HG02610 (cell line): ENCODE measurements around the gene FRMPD4.

Experiments
- ATAC-seq: cut with Tn5 transposase; IDR thresholded peaks from one replicate; pipeline ENCODE4 v1.9.1; 2021; ENCODE audit warnings: mild to moderate bottlenecking, moderate library complexity; ENCODE audit not compliant: unreplicated experiment

Gene FRMPD4

DNA sequence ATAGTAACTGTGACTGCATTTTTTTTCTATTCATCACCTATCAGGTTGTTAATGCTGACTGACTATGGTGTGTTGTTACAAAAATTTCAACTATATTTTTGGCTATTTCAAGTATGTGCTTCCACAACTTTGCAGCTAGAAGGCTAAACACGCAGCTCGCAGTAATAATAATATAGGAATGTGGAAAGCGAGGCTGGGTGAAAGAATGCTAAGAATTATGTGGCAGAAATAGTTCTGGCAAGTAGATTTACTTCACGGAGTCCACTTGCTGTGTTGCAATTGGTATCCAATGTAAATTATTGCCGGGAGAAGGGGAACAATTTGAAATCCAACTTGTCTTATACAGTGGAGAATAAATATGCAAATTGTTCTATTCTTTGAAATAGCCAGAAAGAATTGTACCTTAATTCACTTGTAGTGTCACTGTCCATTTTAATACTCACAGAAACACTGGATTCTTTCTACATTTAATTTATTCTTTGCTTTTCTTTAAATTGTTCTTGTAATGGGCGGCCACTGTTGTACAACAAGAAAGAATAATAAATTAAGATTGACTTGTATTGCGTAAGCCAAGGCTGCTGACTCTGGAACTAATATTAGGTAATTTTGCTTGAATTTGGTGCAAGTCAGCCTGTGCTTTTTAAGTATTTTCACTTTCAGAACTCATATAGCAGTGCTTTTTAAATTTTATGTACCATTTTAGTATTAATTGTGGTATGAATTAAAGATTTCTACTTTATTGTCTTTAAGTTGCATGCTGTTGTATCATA is 154.9 kb downstream of the FRMPD4 start:
- no peak for ATAC-seq

- ATAC-seq, result no peak
Measured at GRCh38 chrX:12297353-12297752, 159.1 kb downstream of the FRMPD4 start.

DNA sequence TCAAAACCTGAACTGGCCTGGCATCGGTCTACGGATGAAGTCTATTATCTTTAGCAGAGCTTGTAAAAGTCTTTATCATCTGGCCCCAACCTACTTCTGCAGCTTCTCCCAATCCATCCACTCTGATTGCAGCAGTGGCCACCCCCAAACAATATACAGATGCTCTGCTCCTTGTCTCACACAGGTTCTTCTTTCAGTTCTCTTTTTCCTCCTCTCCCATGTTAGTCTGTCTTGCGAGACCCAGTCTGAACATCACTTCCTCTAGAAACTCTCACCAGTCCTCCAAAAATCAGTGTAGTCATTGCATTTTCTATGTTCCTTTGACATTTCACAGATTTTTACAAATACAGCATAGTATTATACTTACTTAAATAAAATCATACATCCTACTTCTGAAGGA is 163.0 kb downstream of the FRMPD4 start:
- ATAC-seq, result no peak

GRCh38 chrX:12304261-12304660 is 166.0 kb downstream of the FRMPD4 start:
- no peak for ATAC-seq

DNA sequence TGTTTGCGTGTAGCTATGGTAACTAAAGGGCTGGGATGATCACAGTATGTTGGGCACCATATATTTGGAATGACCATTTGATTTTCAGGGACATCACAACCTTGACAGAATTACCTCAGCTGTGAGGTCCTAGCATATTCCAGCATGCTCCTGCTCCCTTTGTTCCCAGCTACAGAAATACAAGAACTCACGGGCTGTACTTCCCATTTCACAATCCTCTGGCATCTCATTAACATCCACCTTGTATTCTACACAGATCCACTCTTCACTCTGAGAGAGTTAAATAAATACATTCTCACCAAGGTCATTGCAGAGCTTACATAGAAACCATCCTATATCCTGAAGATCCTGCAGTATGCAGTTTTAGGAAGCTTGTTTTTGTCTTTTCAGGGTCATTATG is 169.7 kb downstream of the FRMPD4 start:
- ATAC-seq, result no peak

GRCh38 chrX:12308420-12308819 is 170.1 kb downstream of the FRMPD4 start:
- ATAC-seq, result no peak

GRCh38 chrX:12309040-12309743 is 170.9 kb downstream of the FRMPD4 start:
- ATAC-seq, result no peak

- no peak for ATAC-seq
Measured at GRCh38 chrX:12309744-12310076, 171.4 kb downstream of the FRMPD4 start.

- ATAC-seq, result no peak
Measured at GRCh38 chrX:12314651-12315050, 176.4 kb downstream of the FRMPD4 start.

DNA sequence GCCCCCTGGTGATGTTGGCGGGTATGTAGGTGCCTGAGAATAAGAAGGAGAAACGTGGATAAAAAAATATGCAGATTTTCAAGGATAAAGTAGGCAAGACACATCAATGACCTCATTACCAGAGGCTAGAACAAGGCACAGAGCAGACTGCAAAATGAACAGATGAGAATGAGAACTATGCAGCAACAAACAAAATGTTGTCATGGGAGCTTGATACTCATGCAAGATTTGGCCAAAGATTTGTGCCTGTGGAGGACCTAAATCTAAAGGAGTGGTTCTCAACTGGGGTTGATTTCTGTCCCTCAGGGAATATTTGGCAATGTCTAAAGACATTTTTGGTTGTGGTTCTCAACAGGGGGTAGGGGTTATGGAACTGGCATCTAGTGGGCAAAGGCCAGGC is 177.3 kb downstream of the FRMPD4 start:
- ATAC-seq, result no peak

DNA sequence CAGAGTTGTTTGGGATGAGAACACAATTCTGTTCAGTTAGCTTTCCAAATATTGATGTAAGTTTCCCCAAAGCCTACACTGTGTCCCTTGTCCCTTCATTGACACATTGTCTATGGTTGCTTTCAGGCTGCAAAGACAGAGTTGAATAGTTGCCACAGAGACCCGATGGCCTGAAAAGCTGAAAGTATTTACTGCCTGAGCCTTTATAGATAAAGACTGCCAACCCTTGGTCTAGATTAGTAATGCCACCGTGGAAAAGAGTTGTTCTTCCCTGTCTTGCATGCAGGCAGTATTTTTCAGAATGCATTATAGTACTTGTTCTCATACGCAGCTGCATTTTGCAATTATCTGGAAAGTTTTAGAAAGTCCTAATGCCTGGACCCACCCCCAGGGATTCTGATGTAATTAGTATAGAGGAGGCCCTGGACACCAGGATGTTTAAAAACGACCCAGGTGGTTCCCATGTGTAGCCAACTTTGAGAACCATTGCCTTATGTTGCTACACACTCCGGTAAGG is 180.8 kb downstream of the FRMPD4 start:
- ATAC-seq, result no peak

DNA sequence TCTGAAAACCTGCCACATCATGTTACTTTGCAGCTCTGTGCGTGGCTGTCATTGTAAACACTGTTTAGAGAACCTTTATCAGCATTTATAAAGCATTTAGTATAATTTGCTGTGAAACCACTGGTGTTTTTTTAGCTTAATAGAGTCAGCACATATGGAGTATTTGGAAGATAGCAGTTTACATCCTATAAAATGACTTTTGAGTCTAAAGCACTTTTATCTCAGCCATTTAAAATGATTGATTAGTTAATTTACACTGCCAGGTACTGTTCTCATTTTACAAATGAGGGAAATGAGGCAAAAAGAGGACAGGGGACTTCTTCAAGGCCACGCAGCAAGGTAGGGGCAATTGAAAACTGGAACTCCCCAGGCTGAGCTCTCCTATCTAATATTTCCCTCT is 181.7 kb downstream of the FRMPD4 start:
- no peak for ATAC-seq

DNA sequence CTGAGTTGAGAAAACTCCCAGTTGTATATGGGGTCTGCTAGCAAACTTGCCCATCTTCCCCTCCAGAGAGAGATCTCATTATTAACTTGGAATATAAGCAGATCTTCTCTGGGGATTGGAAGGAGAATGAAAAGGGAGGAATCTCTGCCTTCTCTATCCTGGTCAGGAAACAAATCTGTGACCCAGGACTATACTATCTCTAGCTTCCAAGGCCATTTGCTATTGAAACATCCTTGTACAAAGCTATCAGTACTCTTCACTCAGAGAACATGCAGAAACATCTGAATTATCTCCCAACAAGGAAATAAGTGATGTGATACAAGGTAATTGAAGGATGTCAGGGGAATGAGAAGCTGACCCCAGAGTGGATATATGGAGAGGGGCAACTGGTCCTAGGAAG is 183.8 kb downstream of the FRMPD4 start:
- no peak for ATAC-seq

- ATAC-seq, result no peak
Measured at GRCh38 chrX:12325171-12325570, 186.9 kb downstream of the FRMPD4 start.

DNA sequence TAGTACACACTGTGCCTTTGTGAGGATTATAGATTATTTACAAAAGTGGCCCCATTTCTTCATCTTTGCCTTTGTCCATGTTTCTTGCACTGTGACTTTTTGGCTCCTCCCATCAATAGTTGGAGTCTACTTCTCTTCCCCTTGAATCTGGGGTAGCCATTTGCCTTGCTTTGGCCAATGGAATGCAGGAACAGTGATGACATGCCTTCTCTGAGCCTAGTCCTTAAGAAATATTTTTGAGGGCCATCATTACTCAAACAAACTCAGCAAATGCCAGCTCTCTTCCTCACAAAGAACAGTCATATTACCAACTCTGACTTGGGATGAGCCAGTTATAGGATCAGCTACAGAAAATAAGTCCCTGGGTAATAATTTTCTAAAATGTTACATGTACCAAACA is 189.6 kb downstream of the FRMPD4 start:
- ATAC-seq, result no peak

- ATAC-seq, result no peak
Measured at GRCh38 chrX:12329476-12329875, 191.2 kb downstream of the FRMPD4 start.

GRCh38 chrX:12330841-12331240 is 192.6 kb downstream of the FRMPD4 start:
- ATAC-seq, result no peak

- no peak for ATAC-seq
Measured at GRCh38 chrX:12332786-12333347, 194.6 kb downstream of the FRMPD4 start.

- ATAC-seq, result no peak
Measured at GRCh38 chrX:12339921-12340320, 201.6 kb downstream of the FRMPD4 start.

- ATAC-seq, result no peak
Measured at GRCh38 chrX:12344954-12345353, 206.7 kb downstream of the FRMPD4 start.

GRCh38 chrX:12349201-12349600 is 210.9 kb downstream of the FRMPD4 start:
- no peak for ATAC-seq

DNA sequence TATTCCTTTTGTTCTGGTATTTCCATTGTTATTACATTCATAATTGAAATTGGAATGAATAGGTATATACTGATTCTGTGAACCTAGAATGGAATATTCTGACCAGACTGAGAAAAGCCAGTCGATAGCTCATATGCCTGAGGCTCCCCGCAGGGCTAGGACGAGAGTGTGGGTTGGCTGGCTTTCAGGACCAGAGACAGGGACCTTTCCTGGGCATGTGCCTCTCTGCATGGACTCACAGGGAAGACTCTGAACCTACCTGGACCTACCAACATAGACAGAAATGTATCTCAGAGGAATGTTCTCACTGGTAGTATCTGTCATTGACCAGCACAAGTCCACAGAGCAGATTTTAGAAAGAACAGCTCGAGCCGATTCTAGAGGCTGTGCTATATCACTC is 214.6 kb downstream of the FRMPD4 start:
- no peak for ATAC-seq
